ENCODE results near the gene LRRC63.

DNA sequence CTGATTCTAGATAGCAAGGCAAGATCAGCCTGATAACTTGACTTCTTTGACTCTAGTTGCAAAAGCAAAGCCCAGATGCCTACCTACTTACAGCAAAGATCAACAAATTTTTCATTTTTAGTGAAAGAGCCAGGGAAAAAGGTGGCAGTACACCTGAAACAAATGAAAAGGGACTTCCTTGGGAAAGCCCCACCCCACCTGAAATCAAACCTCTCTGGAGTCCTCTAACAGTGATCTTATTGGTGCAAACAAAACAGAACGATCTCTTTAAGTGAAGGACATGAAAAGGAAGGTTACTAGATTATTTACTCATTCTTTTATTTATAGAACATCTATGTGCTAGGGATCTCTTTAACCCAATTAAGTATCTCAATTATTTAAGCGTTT, 29.2 kb upstream of the LRRC63 start:
- TF ChIP-seq, protein P1, sequence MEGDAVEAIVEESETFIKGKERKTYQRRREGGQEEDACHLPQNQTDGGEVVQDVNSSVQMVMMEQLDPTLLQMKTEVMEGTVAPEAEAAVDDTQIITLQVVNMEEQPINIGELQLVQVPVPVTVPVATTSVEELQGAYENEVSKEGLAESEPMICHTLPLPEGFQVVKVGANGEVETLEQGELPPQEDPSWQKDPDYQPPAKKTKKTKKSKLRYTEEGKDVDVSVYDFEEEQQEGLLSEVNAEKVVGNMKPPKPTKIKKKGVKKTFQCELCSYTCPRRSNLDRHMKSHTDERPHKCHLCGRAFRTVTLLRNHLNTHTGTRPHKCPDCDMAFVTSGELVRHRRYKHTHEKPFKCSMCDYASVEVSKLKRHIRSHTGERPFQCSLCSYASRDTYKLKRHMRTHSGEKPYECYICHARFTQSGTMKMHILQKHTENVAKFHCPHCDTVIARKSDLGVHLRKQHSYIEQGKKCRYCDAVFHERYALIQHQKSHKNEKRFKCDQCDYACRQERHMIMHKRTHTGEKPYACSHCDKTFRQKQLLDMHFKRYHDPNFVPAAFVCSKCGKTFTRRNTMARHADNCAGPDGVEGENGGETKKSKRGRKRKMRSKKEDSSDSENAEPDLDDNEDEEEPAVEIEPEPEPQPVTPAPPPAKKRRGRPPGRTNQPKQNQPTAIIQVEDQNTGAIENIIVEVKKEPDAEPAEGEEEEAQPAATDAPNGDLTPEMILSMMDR (conservative IDR thresholded peaks at IDR 0.05) = no peak
- no peak for TF ChIP-seq ZFX (IDR thresholded peaks at IDR 0.05)
